NCI-H1694 (cell line): ENCODE measurements around the gene DOC2B.
"Not testable (repeated sequence)": the region's sequence is repeated elsewhere in the genome, so short reads cannot be mapped to it uniquely, and the experiment has no call there.

Source experiments
- DNase-seq: peaks from one replicate; lab custom pipeline; 2025; lab: John Stamatoyannopoulos, UW

Gene DOC2B

GRCh38 chr17:210402-210801 lies 29.0 kb upstream of the DOC2B start:
- DNase-seq, result no peak

GRCh38 chr17:208429-208828 lies 27.0 kb upstream of the DOC2B start:
- no peak for DNase-seq

GRCh38 chr17:207775-208174 lies 26.3 kb upstream of the DOC2B start:
- DNase-seq, result no peak

- DNase-seq, result peak; percentile 53
Observed at GRCh38 chr17:206941-207560, 25.6 kb upstream of the DOC2B start.

- DNase-seq, result not testable (repeated sequence)
Observed at GRCh38 chr17:206484-206883, 25.0 kb upstream of the DOC2B start.

- DNase-seq, result no peak
Observed at GRCh38 chr17:205817-206216, 24.4 kb upstream of the DOC2B start.

- DNase-seq, result no peak
Observed at GRCh38 chr17:205148-205669, 23.8 kb upstream of the DOC2B start.

- DNase-seq, result no peak
Observed at GRCh38 chr17:204427-205147, 23.1 kb upstream of the DOC2B start.

GRCh38 chr17:202501-202951 lies 21.1 kb upstream of the DOC2B start:
- DNase-seq, result no peak

- not testable (repeated sequence) for DNase-seq
Observed at GRCh38 chr17:201736-202135, 20.3 kb upstream of the DOC2B start.

GRCh38 chr17:201257-201656 lies 19.8 kb upstream of the DOC2B start:
- not testable (repeated sequence) for DNase-seq

- no peak for DNase-seq
Observed at GRCh38 chr17:200586-200985, 19.1 kb upstream of the DOC2B start.

GRCh38 chr17:199806-200545 lies 18.5 kb upstream of the DOC2B start:
- DNase-seq, result no peak

- DNase-seq, result no peak
Observed at GRCh38 chr17:199191-199604, 17.7 kb upstream of the DOC2B start.

- not testable (repeated sequence) for DNase-seq
Observed at GRCh38 chr17:198225-198624, 16.8 kb upstream of the DOC2B start.

GRCh38 chr17:197352-197751 lies 15.9 kb upstream of the DOC2B start:
- DNase-seq, result no peak

GRCh38 chr17:194828-195602 lies 13.6 kb upstream of the DOC2B start:
- DNase-seq, result no peak

GRCh38 chr17:193841-194806 lies 12.7 kb upstream of the DOC2B start:
- DNase-seq, result peak; percentile 72

GRCh38 chr17:193426-193810 lies 12.0 kb upstream of the DOC2B start:
- DNase-seq, result no peak

- no peak for DNase-seq
Observed at GRCh38 chr17:192666-193425, 11.4 kb upstream of the DOC2B start.
